Measurements from ENCODE around the gene PCGF3. TPM values are rescaled to one million over a fixed set of nuclear protein-coding genes. Genes with fewer than 3 reads are reported as not detected.

The PCGF3 gene
- total RNA-seq, 1 experiment from 2014 or later: 83.9 TPM

GRCh38 chr4:677431-678293 is 28.0 kb upstream of the PCGF3 start:
- intact Hi-C loops (cut with micrococcal nuclease; ENCODE audit: unreplicated experiment): no loop called here
- Histone ChIP-seq H3K27ac (ENCODE audit: low read depth, low read length, poor library complexity, severe bottlenecking) (no peak overlapping the region), H3K27me3 (replicated peaks; ENCODE audit: insufficient read depth, low read depth, low read length, poor library complexity) (no peaks in the 10 kb centered on the region), H3K9me3 (ENCODE audit: low read depth, low read length, poor library complexity, severe bottlenecking) (no peaks in the 10 kb centered on the region), H3K36me3 (ENCODE audit: insufficient read depth, low read length, poor library complexity, severe bottlenecking) (peaks cover under 1% of the 10 kb centered on the region), H3K4me3 (ENCODE audit: low read depth, low read length, poor library complexity, severe bottlenecking) (no peak overlapping the region), H3K4me1 (ENCODE audit: insufficient read depth, low read length, poor library complexity, severe bottlenecking) (peaks cover 13% of the 10 kb centered on the region)
- no peak for TF ChIP-seq CTCF (conservative IDR thresholded peaks at IDR 0.05; ENCODE audit: low read depth, low read length)
- TF ChIP-seq EZH2 (IDR thresholded peaks at IDR 0.05; ENCODE audit: borderline replicate concordance, low read depth, low read length, poor library complexity, severe bottlenecking): no peak
- POLR2A ChIA-PET (ENCODE audit: low non-redundant PET): no interaction called here
- no peak for DNase-seq (ENCODE audit: low spot score)
- CTCF ChIA-PET: no interaction called here
- no TSS peak for BruUV-seq (replicated peaks)

- TF ChIP-seq CTCF (conservative IDR thresholded peaks at IDR 0.05; ENCODE audit: low read depth, low read length) (no peak), EZH2 (IDR thresholded peaks at IDR 0.05; ENCODE audit: borderline replicate concordance, low read depth, low read length, poor library complexity, severe bottlenecking) (no peak)
- intact Hi-C loops (cut with micrococcal nuclease; ENCODE audit: unreplicated experiment): no loop called here
- H3K9me3 ChIP-seq (ENCODE audit: low read depth, low read length, poor library complexity, severe bottlenecking): no peaks in the 10 kb centered on the region
- ChIA-PET CTCF (no interaction called here), POLR2A (ENCODE audit: low non-redundant PET) (no interaction called here)
- peaks cover 4% of the 10 kb centered on the region for H3K4me1 ChIP-seq (ENCODE audit: insufficient read depth, low read length, poor library complexity, severe bottlenecking)
- H3K4me3 ChIP-seq (ENCODE audit: low read depth, low read length, poor library complexity, severe bottlenecking): no peak overlapping the region
- no peaks in the 10 kb centered on the region for H3K36me3 ChIP-seq (ENCODE audit: insufficient read depth, low read length, poor library complexity, severe bottlenecking)
- H3K27me3 ChIP-seq (replicated peaks; ENCODE audit: insufficient read depth, low read depth, low read length, poor library complexity): no peaks in the 10 kb centered on the region
- no peak overlapping the region for H3K27ac ChIP-seq (ENCODE audit: low read depth, low read length, poor library complexity, severe bottlenecking)
- no TSS peak for BruUV-seq (replicated peaks)
- DNase-seq (ENCODE audit: low spot score): no peak
These were observed 27.1 kb upstream of the PCGF3 start for GRCh38 chr4:678331-679103.

- no peak overlapping the region for H3K27ac ChIP-seq (ENCODE audit: low read depth, low read length, poor library complexity, severe bottlenecking)
- H3K27me3 ChIP-seq (replicated peaks; ENCODE audit: insufficient read depth, low read depth, low read length, poor library complexity): no peaks in the 10 kb centered on the region
- no peaks in the 10 kb centered on the region for H3K9me3 ChIP-seq (ENCODE audit: low read depth, low read length, poor library complexity, severe bottlenecking)
- TF ChIP-seq CTCF (conservative IDR thresholded peaks at IDR 0.05; ENCODE audit: low read depth, low read length) (no peak), EZH2 (IDR thresholded peaks at IDR 0.05; ENCODE audit: borderline replicate concordance, low read depth, low read length, poor library complexity, severe bottlenecking) (no peak)
- H3K4me3 ChIP-seq (ENCODE audit: low read depth, low read length, poor library complexity, severe bottlenecking): no peak overlapping the region
- BruUV-seq (replicated peaks): no TSS peak
- ChIA-PET CTCF (no interaction called here), POLR2A (ENCODE audit: low non-redundant PET) (no interaction called here)
- no peaks in the 10 kb centered on the region for H3K36me3 ChIP-seq (ENCODE audit: insufficient read depth, low read length, poor library complexity, severe bottlenecking)
- no peak for DNase-seq (ENCODE audit: low spot score)
- intact Hi-C loops (cut with micrococcal nuclease; ENCODE audit: unreplicated experiment): no loop called here
- H3K4me1 ChIP-seq (ENCODE audit: insufficient read depth, low read length, poor library complexity, severe bottlenecking): peaks cover 6% of the 10 kb centered on the region
These were observed 26.5 kb upstream of the PCGF3 start for GRCh38 chr4:679104-679481.

All from A673 (cell line).